Measurements from ENCODE around the gene OR2AG2. TPM values are rescaled to one million over a fixed set of nuclear protein-coding genes. Genes with fewer than 3 reads are reported as not detected.

Gene OR2AG2, protein sequence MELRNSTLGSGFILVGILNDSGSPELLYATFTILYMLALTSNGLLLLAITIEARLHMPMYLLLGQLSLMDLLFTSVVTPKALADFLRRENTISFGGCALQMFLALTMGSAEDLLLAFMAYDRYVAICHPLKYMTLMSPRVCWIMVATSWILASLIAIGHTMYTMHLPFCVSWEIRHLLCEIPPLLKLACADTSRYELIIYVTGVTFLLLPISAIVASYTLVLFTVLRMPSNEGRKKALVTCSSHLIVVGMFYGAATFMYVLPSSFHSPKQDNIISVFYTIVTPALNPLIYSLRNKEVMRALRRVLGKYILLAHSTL
- total RNA-seq (2022; extraction: Qiagen RNA extraction) = 0.05 to 0.08 TPM (median 0.05 TPM) in 3 of 5 replicates, not detected in the others

GRCh38 chr11:6771926-6772893 lies at the start of gene OR2AG2:
TSS of gene OR2AG2 (minus strand) at chr11:6771976. CDS start at chr11:6768957, 3,019 bp downstream.

GRCh38 chr11:6799402-6799801 lies 27.6 kb upstream of the OR2AG2 start, which contains the start of gene OR6A2:
TSS of gene OR6A2 (minus strand) at chr11:6799689. CDS start at chr11:6795708, 3,981 bp downstream.

GRCh38 chr11:6782720-6783119 lies 10.9 kb upstream of the OR2AG2 start, which contains the start of gene OR2AG1:
TSS of gene OR2AG1 (plus strand) at chr11:6783020. CDS start at chr11:6785038, 2,018 bp downstream.

Other genes with a start within 250 kb of the OR2AG2 start
- gene RRP8, start 168.4 kb downstream of the OR2AG2 start, total RNA-seq (2022; extraction: Qiagen RNA extraction) = 27.3 to 32.5 TPM (median 29.9 TPM) in 5 replicates
- 97.1 to 120 TPM (median 118 TPM) in 5 replicates for gene ILK, start 168.2 kb downstream of the OR2AG2 start, total RNA-seq (2022; extraction: Qiagen RNA extraction)
- gene TAF10, start 159.8 kb downstream of the OR2AG2 start, total RNA-seq (2022; extraction: Qiagen RNA extraction) = 208 to 263 TPM (median 228 TPM) in 5 replicates
- gene TPP1, start 152.6 kb downstream of the OR2AG2 start, total RNA-seq (2022; extraction: Qiagen RNA extraction) = 36.1 to 51.4 TPM (median 50.6 TPM) in 5 replicates
- 0.07 to 0.15 TPM (median 0.09 TPM) in 5 replicates for gene DCHS1, start 116.2 kb downstream of the OR2AG2 start, total RNA-seq (2022; extraction: Qiagen RNA extraction)
- gene MRPL17, start 88.6 kb downstream of the OR2AG2 start, total RNA-seq (2022; extraction: Qiagen RNA extraction) = 79.3 to 116 TPM (median 95.2 TPM) in 5 replicates
- not detected in 5 replicates for gene OR2AG1, start 11.0 kb upstream of the OR2AG2 start, total RNA-seq (2022; extraction: Qiagen RNA extraction)
- gene OR6A2, start 27.7 kb upstream of the OR2AG2 start, total RNA-seq (2022; extraction: Qiagen RNA extraction) = not detected in 5 replicates
- not detected in 5 replicates for gene OR10A5, start 73.7 kb upstream of the OR2AG2 start, total RNA-seq (2022; extraction: Qiagen RNA extraction)
- not detected in 5 replicates for gene OR10A2, start 91.1 kb upstream of the OR2AG2 start, total RNA-seq (2022; extraction: Qiagen RNA extraction)
- gene OR10A4, start 104.6 kb upstream of the OR2AG2 start, total RNA-seq (2022; extraction: Qiagen RNA extraction) = not detected in 5 replicates
- gene OR2D2, start 120.5 kb upstream of the OR2AG2 start, total RNA-seq (2022; extraction: Qiagen RNA extraction) = not detected in 5 replicates
- gene OR2D3, start 149.0 kb upstream of the OR2AG2 start, total RNA-seq (2022; extraction: Qiagen RNA extraction) = not detected in 5 replicates
- 0.76 to 1.2 TPM (median 0.97 TPM) in 5 replicates for gene ZNF215, start 154.4 kb upstream of the OR2AG2 start, total RNA-seq (2022; extraction: Qiagen RNA extraction)
- 0.54 to 1.1 TPM (median 0.88 TPM) in 5 replicates for gene ZNF214, start 248.4 kb upstream of the OR2AG2 start, total RNA-seq (2022; extraction: Qiagen RNA extraction)
- gene NLRP14, start 248.5 kb upstream of the OR2AG2 start, total RNA-seq (2022; extraction: Qiagen RNA extraction) = not detected in 5 replicates

All from A549 treated with dexamethasone at 1 μM for 4 hours (cell line).